GM12878 (cell line): ENCODE data around the gene ARHGEF18. TPM values are rescaled to one million over a fixed set of nuclear protein-coding genes. Genes with fewer than 3 reads are reported as not detected.
A peak's percentile ranks its signal among the peaks of the same experiment; 100 is the strongest.

Experiments
- ATAC-seq: fragments of 200-7000 bp; cut with Tn5 transposase; 3 replicates; pipeline ENCODE4 v1.9.1; 2020; ENCODE audit warnings: mild to moderate bottlenecking, moderate library complexity
- BruUV-seq: library from RNA; stranded (reverse); fragments of 400-500 nt; replicated peaks from 2 replicates; lab custom pipeline; 2021; lab: Mats Ljungman, UMichigan
- CTCF ChIA-PET: fragments of 300-600 bp; sonication (Branson Sonifier 250); formaldehyde crosslinking; extraction: SDS; loops from one replicate; lab custom pipeline; 2021; ENCODE audit warnings: inconsistent platforms; lab: Yijun Ruan, JAX
- POLR2A ChIA-PET: fragments of 350-600 bp; formaldehyde crosslinking; extraction: SDS; loops from one replicate; lab custom pipeline; 2021; ENCODE audit warnings: inconsistent platforms; lab: Charles Lee
- RAD21 ChIA-PET: fragments of 300-600 bp; sonication (Branson Sonifier 250); formaldehyde crosslinking; loops from one replicate; lab custom pipeline; 2023; ENCODE audit warnings: antibody characterized with exemption; ENCODE audit not compliant: unreplicated experiment; lab: Charles Lee
- SMC1A ChIA-PET: fragments of 300-600 bp; sonication (Branson Sonifier 250); formaldehyde crosslinking; loops from one replicate; lab custom pipeline; 2023; ENCODE audit not compliant: unreplicated experiment, uncharacterized antibody; lab: Charles Lee
- DNase-seq: peaks from one replicate; pipeline ENCODE4 v3.0.0-alpha.2; 2011; ENCODE audit warnings: low read depth, low spot score
- FAIRE-seq: peaks from 3 replicates; lab custom pipeline; 2011; peaks lifted over from hg19 to GRCh38; lab: Jason Lieb, UNC
- H2AFZ ChIP-seq: 2 replicates; pipeline ENCODE4 v1.6.0; 2011; ENCODE audit warnings: low read depth, low read length, control low read depth; ENCODE audit not compliant: control insufficient read depth
- H3K27ac ChIP-seq: 2 replicates; pipeline ENCODE4 v1.5.1; 2011; ENCODE audit warnings: control low read depth; ENCODE audit not compliant: control insufficient read depth, insufficient read depth
- H3K27me3 ChIP-seq, 2 experiments: replicated peaks in 1 of 2; 2 replicates each; pipeline versions ENCODE4 v1.6.0 to v1.6.1; 2011; ENCODE audit warnings: low read length in 1 of 2; ENCODE audit not compliant: control insufficient read depth in 2 of 2, insufficient read depth in 2 of 2
- H3K36me3 ChIP-seq, 2 experiments: 2 replicates each; pipeline ENCODE4 v1.5.1; 2011; ENCODE audit warnings: low read length in 1 of 2; ENCODE audit not compliant: control insufficient read depth in 2 of 2, insufficient read depth in 2 of 2
- H3K4me1 ChIP-seq: 2 replicates; pipeline ENCODE4 v1.6.1; 2011; ENCODE audit warnings: mild to moderate bottlenecking, low read length, moderate library complexity, mixed read lengths; ENCODE audit not compliant: control insufficient read depth, insufficient read depth
- H3K4me2 ChIP-seq: 2 replicates; pipeline ENCODE4 v1.6.0; 2011; ENCODE audit warnings: control low read depth; ENCODE audit not compliant: control insufficient read depth, insufficient read depth
- H3K4me3 ChIP-seq: fragments of 200-600 bp; sonication (generic); 2 replicates; pipeline ENCODE4 v1.5.1; 2016
- H3K79me2 ChIP-seq: 2 replicates; pipeline ENCODE4 v1.6.0; 2011; ENCODE audit warnings: low read length; ENCODE audit not compliant: control insufficient read depth, insufficient read depth
- H3K9ac ChIP-seq: 2 replicates; pipeline ENCODE4 v1.8.0; 2011; ENCODE audit warnings: low read length, control low read depth, mixed read lengths; ENCODE audit not compliant: control insufficient read depth, insufficient read depth
- H3K9me3 ChIP-seq: replicated peaks from 3 replicates; pipeline ENCODE4 v1.5.1; 2011; ENCODE audit warnings: mild to moderate bottlenecking, low read length; ENCODE audit not compliant: control insufficient read depth, insufficient read depth
- H4K20me1 ChIP-seq: 2 replicates; pipeline ENCODE4 v1.6.0; 2011; ENCODE audit not compliant: control insufficient read depth, insufficient read depth
- CBX5 ChIP-seq: sonication (generic); IDR thresholded peaks from 2 replicates; pipeline ENCODE4 v1.6.1; 2016; ENCODE audit warnings: low read depth, moderate library complexity, mild to moderate bottlenecking, inconsistent platforms
- CTCF ChIP-seq, 3 experiments: IDR thresholded peaks in 2 of 3; conservative IDR thresholded peaks in 1 of 3; 2 replicates each; pipeline ENCODE4 v1.5.1; 2011; ENCODE audit warnings: low read depth in 3 of 3, low read length in 3 of 3, mild to moderate bottlenecking in 3 of 3, control low read depth in 2 of 3, moderate library complexity in 2 of 3, inconsistent platforms in 1 of 3, mixed read lengths in 1 of 3; ENCODE audit not compliant: control insufficient read depth in 2 of 3, insufficient read depth in 1 of 3; ENCODE audit errors: extremely low read depth in 1 of 3
- KLF5 ChIP-seq: fragments of 450-650 bp; IDR thresholded peaks from 2 replicates; pipeline ENCODE4 v1.6.1; 2014; ENCODE audit warnings: mild to moderate bottlenecking; ENCODE audit not compliant: partially characterized antibody
- WGBS: methylation state at CpG from one replicate; pipeline ENCODE4 v1.1.6; 2016; ENCODE audit warnings: low lambda C conversion rate; ENCODE audit not compliant: insufficient replicate concordance, insufficient coverage; ENCODE audit errors: missing lambda C conversion rate; 5-methylcytosine and 5-hydroxymethylcytosine counted together
- in situ Hi-C: fragments of 300-500 bp; cut with MboI; formaldehyde crosslinking; loops from 9 replicates; pipeline ENCODE4 v1.14.3; 2018; ENCODE audit warnings: mixed read lengths
- intact Hi-C: fragments of 100-400 bp; cut with micrococcal nuclease; formaldehyde crosslinking; loops from one replicate; pipeline ENCODE4 v1.14.2; 2022; ENCODE audit not compliant: unreplicated experiment
- polyA plus RNA-seq, 11 experiments: library from polyadenylated mRNA; depleted of rRNA in 4 of 11; unstranded in 6 of 11; stranded (reverse) in 5 of 11; fragments of >200 nt; fragmentation: Nextera tagmentation in 4 of 11; fragmentation: Illumina TruSeq in 1 of 11; extraction: Ambion mirVana in 4 of 11; extraction: Trizol in 1 of 11; gene quantifications; 1 replicate in 1 of 11; 2 replicates in 10 of 11; pipeline versions ENCODE4 v1.2.1 to v1.2.3, GENCODE V29; 2011 to 2016; ENCODE audit warnings: inconsistent platforms in 2 of 11, missing spikeins in 2 of 11, low read depth in 1 of 11
- total RNA-seq, 4 experiments: library from RNA; depleted of rRNA in 3 of 4; stranded (reverse); fragments of >200 nt in 3 of 4; fragmentation: Illumina TruSeq in 1 of 4; extraction: Trizol in 1 of 4; gene quantifications; 2 replicates each; pipeline versions ENCODE4 v1.2.1 to v1.2.3, GENCODE V29; 2013 to 2021

Gene ARHGEF18
- total and polyA plus RNA-seq, 10 of the 15 experiments (the other 5 are each of a cell fraction or from before 2014, with no cell fraction given) = 0.31 to 32.3 (median 13.4) TPM

GRCh38 chr19:7351861-7352260 is 3.1 kb downstream of the ARHGEF18 start:
- FAIRE-seq (no peak), ATAC-seq (no peak), DNase-seq (no peak)
- H2AFZ ChIP-seq = no peak overlapping the region
- no peak overlapping the region for H3K27ac ChIP-seq
- no peak overlapping the region for H3K4me3 ChIP-seq
- intact Hi-C loops = no loop called here
- H3K4me2 ChIP-seq = no peak overlapping the region
- ChIA-PET CTCF (interaction anchor here (2.4 to 2.5 kb wide), 2 partner anchors 10 to 15 kb away, joined by 8 read pairs; no protein-coding TSS in a partner anchor), POLR2A (interaction anchor here (0.6 to 0.7 kb wide), 3 partner anchors 11 to 252 kb away, joined by 3 to 4 read pairs (median 3); no protein-coding TSS in a partner anchor), SMC1A (interaction anchor here (1.0 kb wide), 1 partner anchor 267 kb away, joined by 4 read pairs; no protein-coding TSS in a partner anchor), RAD21 (interaction anchor here (0.7 to 1.2 kb wide), 4 partner anchors 11 to 305 kb away, joined by 3 to 6 read pairs (median 4); partner anchors contain the start of genes PET100 and XAB2)
- H3K27me3 ChIP-seq = no peaks in the 10 kb centered on the region
- peaks cover 40% of the 10 kb centered on the region for H3K4me1 ChIP-seq
- H3K36me3 ChIP-seq = no peaks in the 10 kb centered on the region
- H3K9me3 ChIP-seq = peaks cover 4% of the 10 kb centered on the region
- H4K20me1 ChIP-seq = no peaks in the 10 kb centered on the region
- in situ Hi-C loops = no loop called here
- BruUV-seq = no TSS peak
- no peaks in the 10 kb centered on the region; the same call in 1 of the 2 replicates for H3K79me2 ChIP-seq
- H3K9ac ChIP-seq = no peak overlapping the region
- 100% methylated on average over 1 of the region's 1 CpG for WGBS
- TF ChIP-seq CBX5 (0 out of 2 replicates have a peak, but pooled peaks have one; percentile 40), KLF5 (peak; percentile 31), CTCF (IDR thresholded peaks at IDR 0.05 in 2 of 3, conservative IDR thresholded peaks at IDR 0.05 in 1 of 3; ENCODE audit: control insufficient read depth in 2 of 3, extremely low read depth in 1 of 3, insufficient read depth in 1 of 3, low read depth in 3 of 3, low read length in 3 of 3) (no peak)
- TF ChIP-seq, all 136 proteins: peak for 2
